K562 (cell line): ENCODE measurements around the gene IVL. TPM values are rescaled to one million over a fixed set of nuclear protein-coding genes. Genes with fewer than 3 reads are reported as not detected.

ENCODE experiments used
- ATAC-seq: fragments of 200-7000 bp; cut with Tn5 transposase; 3 replicates; pipeline ENCODE4 v1.9.1; 2020; ENCODE audit warnings: moderate library complexity
- BruUV-seq: library from RNA; stranded (reverse); fragments of 400-500 nt; replicated peaks from 2 replicates; lab custom pipeline; 2021; lab: Mats Ljungman, UMichigan
- CTCF ChIA-PET: fragments of 300-600 bp; formaldehyde crosslinking; extraction: SDS; loops from one replicate; lab custom pipeline; 2021; ENCODE audit warnings: low intra/inter-chr PET ratio; lab: Yijun Ruan, JAX
- POLR2A ChIA-PET: fragments of 300-600, 350-650 bp; sonication (Branson Sonifier 250); formaldehyde crosslinking; extraction: SDS; loops from one replicate; lab custom pipeline; 2021; ENCODE audit warnings: antibody characterized with exemption, inconsistent platforms; lab: Yijun Ruan, JAX
- DNase-seq, 4 experiments: peaks; one replicate each; pipeline versions ENCODE4 v3.0.0 to v3.0.0-alpha.2; 2011 to 2018; ENCODE audit warnings: low spot score in 3 of 4, mixed read lengths in 3 of 4; ENCODE audit errors: extremely low read depth in 1 of 4
- FAIRE-seq: peaks from 2 replicates; lab custom pipeline; 2011; peaks lifted over from hg19 to GRCh38; lab: Jason Lieb, UNC
- H2AFZ ChIP-seq: 2 replicates; pipeline ENCODE4 v1.6.0; 2011; ENCODE audit warnings: low read depth, low read length, control low read depth, inconsistent platforms
- H3K27ac ChIP-seq: fragments of 200-600 bp; 3 replicates; pipeline ENCODE4 v1.8.0; 2011; ENCODE audit warnings: low read depth, mild to moderate bottlenecking, control low read depth, inconsistent platforms, low read length, moderate library complexity, mixed read lengths; ENCODE audit errors: extremely low read depth
- H3K27me3 ChIP-seq, 2 experiments: fragments of 300-600 bp in 1 of 2; 2 replicates in 1 of 2; 3 replicates in 1 of 2; pipeline versions ENCODE4 v1.6.0 to v1.8.0; 2011; ENCODE audit warnings: inconsistent platforms in 2 of 2, low read length in 2 of 2, mild to moderate bottlenecking in 1 of 2, mixed read lengths in 1 of 2, moderate library complexity in 1 of 2; ENCODE audit not compliant: control insufficient read depth in 2 of 2, insufficient read depth in 2 of 2
- H3K36me3 ChIP-seq: fragments of 300-600 bp; 3 replicates; pipeline ENCODE4 v1.8.0; 2011; ENCODE audit warnings: mild to moderate bottlenecking, low read length, inconsistent platforms; ENCODE audit not compliant: control insufficient read depth, insufficient read depth
- H3K4me1 ChIP-seq, 2 experiments: fragments of 200-600 bp in 1 of 2; replicated peaks in 1 of 2; 2 replicates in 1 of 2; 3 replicates in 1 of 2; pipeline versions ENCODE4 v1.5.1 to v1.8.0; 2011; ENCODE audit warnings: inconsistent platforms in 2 of 2, low read length in 2 of 2, mild to moderate bottlenecking in 1 of 2, mixed read lengths in 1 of 2, moderate library complexity in 1 of 2; ENCODE audit not compliant: control insufficient read depth in 2 of 2, insufficient read depth in 2 of 2
- H3K4me2 ChIP-seq: 2 replicates; pipeline ENCODE4 v1.6.1; 2011; ENCODE audit warnings: low read length, control low read depth, inconsistent platforms, mixed read lengths; ENCODE audit not compliant: insufficient read depth
- H3K4me3 ChIP-seq: fragments of 200-600 bp; sonication (generic), shearing (Covaris generic); 2 replicates; pipeline ENCODE4 v1.5.1; 2016; ENCODE audit warnings: control low read depth, inconsistent platforms
- H3K79me2 ChIP-seq: fragments of 200-600 bp; 3 replicates; pipeline ENCODE4 v1.8.0; 2011; ENCODE audit warnings: low read length, inconsistent platforms; ENCODE audit not compliant: control insufficient read depth, insufficient read depth
- H3K9ac ChIP-seq, 2 experiments: 2 replicates each; pipeline versions ENCODE4 v1.6.0 to v1.6.1; 2011; ENCODE audit warnings: low read depth in 2 of 2, low read length in 2 of 2, control low read depth in 1 of 2, inconsistent platforms in 1 of 2, mild to moderate bottlenecking in 1 of 2, mixed read lengths in 1 of 2; ENCODE audit not compliant: insufficient read depth in 1 of 2
- H3K9me1 ChIP-seq: one replicate; pipeline ENCODE4 v1.6.0; 2011; ENCODE audit warnings: inconsistent platforms, mild to moderate bottlenecking, low read length, moderate library complexity; ENCODE audit not compliant: control insufficient read depth, insufficient read depth
- H3K9me3 ChIP-seq: replicated peaks from 2 replicates; pipeline ENCODE4 v1.5.1; 2011; ENCODE audit warnings: low read depth, low read length, inconsistent platforms; ENCODE audit not compliant: control insufficient read depth, insufficient read depth
- H4K20me1 ChIP-seq: replicated peaks from 2 replicates; pipeline ENCODE4 v1.6.1; 2011; ENCODE audit warnings: low read length, inconsistent platforms, mixed read lengths; ENCODE audit not compliant: control insufficient read depth, insufficient read depth
- BCLAF1 ChIP-seq, 2 experiments: fragments of 450-650 bp in 1 of 2; IDR thresholded peaks; 2 replicates each; pipeline ENCODE4 v1.6.1; 2011 to 2017; ENCODE audit warnings: low read depth in 2 of 2, antibody characterized with exemption in 1 of 2, borderline replicate concordance in 1 of 2, low read length in 1 of 2, mild to moderate bottlenecking in 1 of 2, mixed read lengths in 1 of 2; ENCODE audit not compliant: control insufficient read depth in 1 of 2
- KDM1A ChIP-seq, 2 experiments: fragments of 450-650 bp; IDR thresholded peaks; 2 replicates each; pipeline ENCODE4 v1.6.1; 2016; ENCODE audit warnings: mild to moderate bottlenecking in 2 of 2
- KLF1 ChIP-seq: fragments of 450-650 bp; IDR thresholded peaks from 2 replicates; pipeline ENCODE4 v1.6.1; 2016; ENCODE audit warnings: missing genetic modification characterization, missing compliant biosample characterization
- MNT ChIP-seq, 2 experiments: fragments of 450-650 bp; conservative IDR thresholded peaks; 2 replicates each; pipeline ENCODE4 v1.6.1; 2017; ENCODE audit warnings: mild to moderate bottlenecking in 2 of 2, moderate library complexity in 2 of 2
- PML ChIP-seq: IDR thresholded peaks from 2 replicates; pipeline ENCODE4 v1.6.1; 2012; ENCODE audit warnings: low read length, inconsistent platforms
- POLR3A ChIP-seq: IDR thresholded peaks from 2 replicates; pipeline ENCODE4 v1.6.1; 2011; ENCODE audit warnings: borderline replicate concordance, mild to moderate bottlenecking, moderate library complexity; ENCODE audit not compliant: insufficient read length, insufficient read depth; ENCODE audit errors: extremely low read depth
- SRSF1 ChIP-seq: fragments of 200-400 bp; formaldehyde crosslinking; IDR thresholded peaks from 2 replicates; pipeline ENCODE4 v1.6.1; 2017; ENCODE audit warnings: mild to moderate bottlenecking, low read depth, low read length, moderate library complexity
- TAF1 ChIP-seq: IDR thresholded peaks from 2 replicates; pipeline ENCODE4 v1.6.1; 2011; ENCODE audit warnings: mild to moderate bottlenecking, low read length, moderate library complexity; ENCODE audit not compliant: insufficient read depth, control insufficient read depth, severe bottlenecking; ENCODE audit errors: extremely low read depth
- TFE3 ChIP-seq: fragments of 450-650 bp; formaldehyde crosslinking; IDR thresholded peaks from 2 replicates; pipeline ENCODE4 v1.4.0; 2020; ENCODE audit warnings: mild to moderate bottlenecking, mixed read lengths
- UBTF ChIP-seq, 2 experiments: IDR thresholded peaks; 2 replicates each; pipeline ENCODE4 v1.6.1; 2012; ENCODE audit warnings: improper control_type of control experiment in 2 of 2, low read depth in 2 of 2, low read length in 2 of 2, borderline replicate concordance in 1 of 2
- ZNF311 ChIP-seq: fragments of 250-450 bp; sonication (Bioruptor Pico); IDR thresholded peaks from 2 replicates; pipeline ENCODE4 v1.4.0; 2020; ENCODE audit warnings: mild to moderate bottlenecking, moderate library complexity
- ZNF41 ChIP-seq: fragments of 250-450 bp; sonication (Bioruptor Pico); conservative IDR thresholded peaks from 2 replicates; pipeline ENCODE4 v1.4.0; 2020; ENCODE audit warnings: mild to moderate bottlenecking
- in situ Hi-C: fragments of 300-500 bp; cut with MboI; formaldehyde crosslinking; loops from 4 replicates; pipeline ENCODE4 v1.15.0; 2018; ENCODE audit warnings: inconsistent platforms, mixed read lengths
- intact Hi-C: fragments of 100-400 bp; cut with micrococcal nuclease; formaldehyde crosslinking; loops from 2 replicates; pipeline ENCODE4 v1.14.2; 2022
- polyA plus RNA-seq, 8 experiments: library from polyadenylated mRNA; depleted of rRNA in 4 of 8; stranded (reverse) in 5 of 8; unstranded in 3 of 8; fragments of >200 nt; fragmentation: Nextera tagmentation in 2 of 8; fragmentation: Illumina TruSeq in 1 of 8; extraction: Ambion mirVana in 2 of 8; extraction: Trizol in 1 of 8; gene quantifications; 2 replicates each; pipeline versions ENCODE4 v1.2.1 to v1.2.3, GENCODE V29; 2011 to 2014; ENCODE audit warnings: inconsistent platforms in 1 of 8, missing spikeins in 1 of 8
- total RNA-seq, 7 experiments: library from RNA; depleted of rRNA in 6 of 7; stranded (reverse); fragments of >200 nt in 6 of 7; fragmentation: Illumina TruSeq in 2 of 7; extraction: Trizol in 2 of 7; gene quantifications; 2 replicates each; pipeline versions ENCODE4 v1.2.1 to v1.2.3, GENCODE V29; 2011 to 2021; ENCODE audit warnings: low replicate concordance in 1 of 7

IVL gene
- total and polyA plus RNA-seq, 9 of the 15 experiments (the other 6 are each of a cell fraction or from before 2014, with no cell fraction given): not detected

GRCh38 chr1:152864443-152864842 lies 43.9 kb upstream of the IVL start:
- CTCF ChIA-PET: no interaction called here
- no peak overlapping the region for H3K4me2 ChIP-seq
- no TSS peak for BruUV-seq
- H3K4me3 ChIP-seq: no peak overlapping the region
- DNase-seq: no peak
- no peaks in the 10 kb centered on the region for H4K20me1 ChIP-seq
- POLR2A ChIA-PET: interaction anchor here (0.9 kb wide), 1 partner anchor 9 kb away, joined by 3 read pairs; no protein-coding TSS in a partner anchor
- no peak overlapping the region for H3K27ac ChIP-seq
- no peaks in the 10 kb centered on the region for H3K9me3 ChIP-seq
- in situ Hi-C loops (no loop called here), intact Hi-C loops (no loop called here)
- no peak for ATAC-seq
- no peaks in the 10 kb centered on the region for H3K4me1 ChIP-seq
- H3K36me3 ChIP-seq: no peaks in the 10 kb centered on the region
- FAIRE-seq: no peak
- no peaks in the 10 kb centered on the region for H3K79me2 ChIP-seq
- H2AFZ ChIP-seq: no peak overlapping the region
- no peaks in the 10 kb centered on the region for H3K27me3 ChIP-seq
- H3K9ac ChIP-seq: no peak overlapping the region
- H3K9me1 ChIP-seq: no peaks in the 10 kb centered on the region
- no peak for TF ChIP-seq TAF1
- TF ChIP-seq ZNF41: no peak
- TF ChIP-seq ZNF311 (CRISPR knock-in tag): no peak
- TF ChIP-seq POLR3A: no peak
- TF ChIP-seq TFE3 (CRISPR knock-in tag): no peak
- no peak for TF ChIP-seq BCLAF1 (IDR thresholded peaks at IDR 0.05; ENCODE audit: borderline replicate concordance in 1 of 2, control insufficient read depth in 1 of 2, low read depth in 2 of 2, low read length in 1 of 2)
- no peak for TF ChIP-seq MNT (conservative IDR thresholded peaks at IDR 0.05)
- TF ChIP-seq KLF1 (tag): no peak
- TF ChIP-seq PML: no peak
- TF ChIP-seq UBTF (IDR thresholded peaks at IDR 0.05; ENCODE audit: borderline replicate concordance in 1 of 2, low read depth in 2 of 2, low read length in 2 of 2): no peak
- no peak for TF ChIP-seq KDM1A (IDR thresholded peaks at IDR 0.05)
- no peak for TF ChIP-seq SRSF1
